T-cell (primary cell): Measurements from ENCODE around the gene ZNF35. TPM values are rescaled to one million over a fixed set of nuclear protein-coding genes. Genes with fewer than 3 reads are reported as not detected.
"Not testable (repeated sequence)": the region's sequence is repeated elsewhere in the genome, so short reads cannot be mapped to it uniquely, and the experiment has no call there.

Source experiments
- ATAC-seq, 4 experiments: fragments of 200-7000 bp in 3 of 4; fragments of 150-1000 bp in 1 of 4; cut with Tn5 transposase; replicated peaks in 1 of 4; 1 replicate in 3 of 4; 2 replicates in 1 of 4; pipeline ENCODE4 v1.10.0; 2021; ENCODE audit warnings: moderate library complexity in 3 of 4, mild to moderate bottlenecking in 2 of 4, moderate number of reproducible peaks in 1 of 4
- CTCF ChIA-PET, 2 donors: fragments of 300-600 bp; sonication (Branson Sonifier 250); formaldehyde crosslinking; loops; one replicate each; lab custom pipeline; 2022; ENCODE audit warnings: antibody characterized with exemption in 2 of 2; lab: Charles Lee
- POLR2A ChIA-PET, 2 donors: fragments of 300-600 bp; sonication (Branson Sonifier 250); formaldehyde crosslinking; loops; one replicate each; lab custom pipeline; 2022; ENCODE audit warnings: antibody characterized with exemption in 2 of 2; lab: Charles Lee
- DNase-seq, 35 experiments: peaks; one replicate each; pipeline versions ENCODE4 v3.0.0 to v3.0.0-alpha.2; 2013 to 2023
- H3K27ac ChIP-seq: one replicate; pipeline ENCODE4 v1.5.1; 2013; ENCODE audit warnings: low read length
- H3K27me3 ChIP-seq, 2 experiments: replicated peaks in 1 of 2; 1 replicate in 1 of 2; 2 replicates in 1 of 2; pipeline versions ENCODE4 v1.6.1 to v1.7.0; 2013; ENCODE audit warnings: low read length in 1 of 2, mixed read lengths in 1 of 2; ENCODE audit not compliant: control insufficient read depth in 2 of 2, insufficient read depth in 2 of 2; ENCODE audit errors: extremely low read depth in 1 of 2
- H3K36me3 ChIP-seq, 2 donors: 1 replicate in 1 of 2; 2 replicates in 1 of 2; pipeline versions ENCODE4 v1.6.1 to v1.7.0; 2013; ENCODE audit warnings: low read length in 1 of 2; ENCODE audit not compliant: control insufficient read depth in 2 of 2, insufficient read depth in 1 of 2; ENCODE audit errors: extremely low read depth in 1 of 2
- H3K4me1 ChIP-seq, 2 experiments: 1 replicate in 1 of 2; 2 replicates in 1 of 2; pipeline versions ENCODE4 v1.6.1 to v1.7.0; 2013; ENCODE audit warnings: low read length in 2 of 2, mixed read lengths in 1 of 2; ENCODE audit not compliant: insufficient read depth in 2 of 2, control insufficient read depth in 1 of 2; ENCODE audit errors: extremely low read depth in 1 of 2
- H3K4me3 ChIP-seq, 2 donors: 1 replicate in 1 of 2; 2 replicates in 1 of 2; pipeline versions ENCODE4 v1.5.1 to v1.7.0; 2013; ENCODE audit warnings: mild to moderate bottlenecking in 2 of 2, low read length in 1 of 2, moderate library complexity in 1 of 2; ENCODE audit not compliant: control insufficient read depth in 1 of 2; ENCODE audit errors: extremely low read depth in 1 of 2
- H3K9me3 ChIP-seq: 2 replicates; pipeline ENCODE4 v1.7.0; 2013
- H3K27ac Mint-ChIP-seq, 2 donors: one replicate each; pipeline ENCODE4 v1.8.0; 2020 to 2021; ENCODE audit warnings: mild to moderate bottlenecking in 2 of 2, mixed read lengths in 2 of 2
- H3K27me3 Mint-ChIP-seq, 2 donors: one replicate each; pipeline ENCODE4 v1.8.0; 2021 to 2022; ENCODE audit warnings: mixed read lengths in 2 of 2
- H3K36me3 Mint-ChIP-seq: one replicate; pipeline ENCODE4 v1.8.0; 2021; ENCODE audit warnings: mixed read lengths
- H3K4me1 Mint-ChIP-seq, 3 donors: one replicate each; pipeline ENCODE4 v1.8.0; 2020 to 2022; ENCODE audit warnings: mixed read lengths in 3 of 3, mild to moderate bottlenecking in 1 of 3
- H3K4me3 Mint-ChIP-seq, 3 donors: one replicate each; pipeline ENCODE4 v1.8.0; 2020 to 2022; ENCODE audit warnings: mild to moderate bottlenecking in 3 of 3, mixed read lengths in 3 of 3, moderate library complexity in 3 of 3
- H3K9me3 Mint-ChIP-seq, 3 donors: one replicate each; pipeline ENCODE4 v1.8.0; 2020 to 2022; ENCODE audit warnings: mixed read lengths in 3 of 3
- WGBS: methylation state at CpG from one replicate; pipeline ENCODE4 v1.1.5; 2013; ENCODE audit warnings: missing lambda C conversion rate; ENCODE audit not compliant: insufficient coverage; 5-methylcytosine and 5-hydroxymethylcytosine counted together
- total RNA-seq, 35 experiments: library from RNA in 6 of 35; stranded (reverse) in 6 of 35; fragments of 120-200 nt in 1 of 35; gene quantifications; one replicate each; pipeline versions ENCODE4 v1.2.1 to v1.2.4 and lab custom pipeline; 2013 to 2026

The ZNF35 gene
- total RNA-seq, 5 donors from 2014 or later (not counting 1 experiment from before 2014, with no cell fraction given) = 2.2 to 3.5 (median 3.0) TPM

- DNase-seq (no peak), ATAC-seq (no peak)
- WGBS = no CpG with 5 or more reads among the region's 6 CpGs
- Mint-ChIP-seq H3K27ac (no peak overlapping the region), H3K4me1 (no peaks in the 10 kb centered on the region), H3K4me3 (no peak overlapping the region), H3K27me3 (no peaks in the 10 kb centered on the region), H3K9me3 (peaks cover 29 to 61% (median 49%) of the 10 kb centered on the region in 3 donors), H3K36me3 (peaks cover 57% of the 10 kb centered on the region)
- Histone ChIP-seq H3K27me3 (no peaks in the 10 kb centered on the region), H3K27ac (no peak overlapping the region), H3K4me1 (no peaks in the 10 kb centered on the region), H3K36me3 (peaks cover 8 to 22% of the 10 kb centered on the region in 2 donors), H3K4me3 (no peak overlapping the region), H3K9me3 (no peaks in the 10 kb centered on the region)
- CTCF ChIA-PET = no interaction called here
- POLR2A ChIA-PET = no interaction called here
These were observed 10.9 kb downstream of the ZNF35 start for GRCh38 chr3:44659434-44659833.

GRCh38 chr3:44661189-44661588 is 12.7 kb downstream of the ZNF35 start:
- Histone ChIP-seq H3K27ac (no peak overlapping the region), H3K9me3 (no peaks in the 10 kb centered on the region), H3K36me3 (peaks cover 8 to 22% of the 10 kb centered on the region in 2 donors), H3K4me1 (no peaks in the 10 kb centered on the region), H3K27me3 (no peaks in the 10 kb centered on the region), H3K4me3 (no peak overlapping the region)
- Mint-ChIP-seq H3K4me1 (no peaks in the 10 kb centered on the region), H3K36me3 (peaks cover 52% of the 10 kb centered on the region), H3K27ac (no peak overlapping the region), H3K27me3 (no peaks in the 10 kb centered on the region), H3K4me3 (no peak overlapping the region), H3K9me3 (peaks cover 30 to 68% (median 61%) of the 10 kb centered on the region in 3 donors)
- CTCF ChIA-PET = no interaction called here
- POLR2A ChIA-PET = no interaction called here
- DNase-seq (no peak), ATAC-seq (no peak)
- WGBS = 100% methylated on average over 2 of the region's 2 CpGs

- WGBS = 100% methylated on average over 1 of the region's 3 CpGs
- H3K4me1 Mint-ChIP-seq = no peaks in the 10 kb centered on the region
- peaks cover 0 to 3% of the 10 kb centered on the region in 2 donors for H3K36me3 ChIP-seq
- no peak overlapping the region for H3K27ac ChIP-seq
- peaks cover 14 to 37% (median 32%) of the 10 kb centered on the region in 3 donors for H3K9me3 Mint-ChIP-seq
- no peak for ATAC-seq
- H3K36me3 Mint-ChIP-seq = peaks cover 18% of the 10 kb centered on the region
- no peak for DNase-seq
- H3K27me3 ChIP-seq = no peaks in the 10 kb centered on the region
- H3K4me1 ChIP-seq = no peaks in the 10 kb centered on the region
- no peak overlapping the region for H3K4me3 Mint-ChIP-seq
- no peak overlapping the region for H3K27ac Mint-ChIP-seq
- H3K4me3 ChIP-seq = no peak overlapping the region
- peaks cover 0 to 8% of the 10 kb centered on the region in 2 donors for H3K27me3 Mint-ChIP-seq
- POLR2A ChIA-PET = no interaction called here
- no peaks in the 10 kb centered on the region for H3K9me3 ChIP-seq
- CTCF ChIA-PET = no interaction called here
These were observed 16.6 kb downstream of the ZNF35 start for GRCh38 chr3:44665173-44665572.

GRCh38 chr3:44666346-44666745 is 17.8 kb downstream of the ZNF35 start:
- CTCF ChIA-PET = no interaction called here
- Mint-ChIP-seq H3K27ac (no peak overlapping the region), H3K4me3 (no peak overlapping the region), H3K27me3 (peaks cover 0 to 8% of the 10 kb centered on the region in 2 donors), H3K9me3 (peaks cover 14 to 30% (median 27%) of the 10 kb centered on the region in 3 donors), H3K4me1 (no peaks in the 10 kb centered on the region), H3K36me3 (peaks cover 11% of the 10 kb centered on the region)
- Histone ChIP-seq H3K4me3 (no peak overlapping the region), H3K27ac (no peak overlapping the region), H3K36me3 (no peaks in the 10 kb centered on the region), H3K27me3 (peaks cover 0 to 3% of the 10 kb centered on the region in 2 experiments), H3K9me3 (no peaks in the 10 kb centered on the region), H3K4me1 (no peaks in the 10 kb centered on the region)
- DNase-seq (no peak), ATAC-seq (no peak)
- POLR2A ChIA-PET = no interaction called here
- WGBS = 67% methylated on average over 1 of the region's 4 CpGs

- no peak overlapping the region for H3K4me3 ChIP-seq
- Mint-ChIP-seq H3K4me3 (no peak overlapping the region), H3K4me1 (no peaks in the 10 kb centered on the region), H3K36me3 (peaks cover 4% of the 10 kb centered on the region), H3K27me3 (peaks cover 0 to 8% of the 10 kb centered on the region in 2 donors), H3K27ac (no peak overlapping the region), H3K9me3 (peaks cover 21 to 32% (median 22%) of the 10 kb centered on the region in 3 donors)
- ATAC-seq (no peak), DNase-seq (no peak)
- H3K4me1 ChIP-seq = no peaks in the 10 kb centered on the region
- H3K36me3 ChIP-seq = no peaks in the 10 kb centered on the region
- CTCF ChIA-PET = no interaction called here
- peaks cover 0 to 10% of the 10 kb centered on the region in 2 experiments for H3K27me3 ChIP-seq
- H3K9me3 ChIP-seq = no peaks in the 10 kb centered on the region
- POLR2A ChIA-PET = no interaction called here
- WGBS = 96% methylated on average over 4 of the region's 6 CpGs
- no peak overlapping the region for H3K27ac ChIP-seq
These were observed 21.2 kb downstream of the ZNF35 start for GRCh38 chr3:44669760-44670159.

GRCh38 chr3:44673466-44673865 is 24.9 kb downstream of the ZNF35 start:
- H3K27me3 ChIP-seq = peaks cover 0 to 10% of the 10 kb centered on the region in 2 experiments
- H3K4me1 Mint-ChIP-seq, H3K4me3 Mint-ChIP-seq, H3K36me3 ChIP-seq, H3K36me3 Mint-ChIP-seq, H3K27ac ChIP-seq, H3K4me3 ChIP-seq, H3K9me3 ChIP-seq, CTCF ChIA-PET, DNase-seq, H3K4me1 ChIP-seq, POLR2A ChIA-PET, H3K27me3 Mint-ChIP-seq, ATAC-seq, H3K27ac Mint-ChIP-seq: not testable (repeated sequence)
- peaks cover 9 to 22% (median 17%) of the 10 kb centered on the region in 3 donors for H3K9me3 Mint-ChIP-seq
- WGBS = 90% methylated on average over 2 of the region's 8 CpGs

- POLR2A ChIA-PET = no interaction called here
- ATAC-seq = no peak
These were observed 25.7 kb downstream of the ZNF35 start for GRCh38 chr3:44674211-44674610.

More at GRCh38 chr3:44674211-44674610, 25.7 kb downstream of the ZNF35 start:
- Histone ChIP-seq H3K9me3 (no peaks in the 10 kb centered on the region), H3K27ac (no peak overlapping the region), H3K27me3 (peaks cover 0 to 10% of the 10 kb centered on the region in 2 experiments), H3K4me1 (no peaks in the 10 kb centered on the region), H3K36me3 (no peaks in the 10 kb centered on the region), H3K4me3 (no peak overlapping the region)
- no peak for DNase-seq
- Mint-ChIP-seq H3K4me3 (no peak overlapping the region), H3K9me3 (peaks cover 9 to 22% (median 17%) of the 10 kb centered on the region in 3 donors), H3K27ac (no peak overlapping the region), H3K27me3 (peaks cover 3% of the 10 kb centered on the region in 2 donors), H3K36me3 (peaks cover 4% of the 10 kb centered on the region), H3K4me1 (no peaks in the 10 kb centered on the region)
- whole genome bisulfite sequencing = 33% methylated on average over 1 of the region's 2 CpGs
- CTCF ChIA-PET = no interaction called here
